Measurements from ENCODE around the gene PTOV1.

PTOV1 gene

GRCh38 chr19:49866933-49867782 lies 16.2 kb downstream of the PTOV1 start, which contains the start of gene PNKP:
Gene PNKP, minus strand, starts transcription at chr19:49867576. Its CDS starts 372 bp downstream, at chr19:49867204.
- Histone ChIP-seq H3K4me3 (ENCODE audit: low read length) (peak within 1 kb of the TSS; percentile 77), H3K79me2 (ENCODE audit: low read length) (peaks cover 26% of the 10 kb centered on the region), H3K27me3 (ENCODE audit: low read depth, low read length) (no peaks in the 10 kb centered on the region), H2AFZ (ENCODE audit: low read depth, low read length) (peak within 1 kb of the TSS; percentile 81; the same call in 1 of the 2 replicates), H3K4me2 (ENCODE audit: low read length) (peak within 1 kb of the TSS; percentile 84), H3K9me3 (ENCODE audit: insufficient read depth, low read length) (no peaks in the 10 kb centered on the region), H3K36me3 (replicated peaks; ENCODE audit: low read depth, low read length) (peaks cover 31% of the 10 kb centered on the region), H3K27ac (ENCODE audit: low read length) (peak within 1 kb of the TSS; percentile 65), H3K9ac (ENCODE audit: low read length) (peak within 1 kb of the TSS; percentile 64), H3K4me1 (ENCODE audit: low read length) (peaks cover 8% of the 10 kb centered on the region), H4K20me1 (ENCODE audit: insufficient read depth, low read length) (no peaks in the 10 kb centered on the region)
- TF ChIP-seq CTCF (IDR thresholded peaks at IDR 0.05; ENCODE audit: low read depth, low read length), result no peak
- no peak for TF ChIP-seq EZH2phosphoT487 (IDR thresholded peaks at IDR 0.05; ENCODE audit: low read depth)

GRCh38 chr19:49869009-49869483 lies 18.1 kb downstream of the PTOV1 start:
- no peaks in the 10 kb centered on the region for H4K20me1 ChIP-seq (ENCODE audit: insufficient read depth, low read length)
- no peak overlapping the region for H2AFZ ChIP-seq (ENCODE audit: low read depth, low read length)
- H3K4me2 ChIP-seq (ENCODE audit: low read length), result peak overlapping the region; percentile 46
- H3K9ac ChIP-seq (ENCODE audit: low read length), result no peak overlapping the region
- no peaks in the 10 kb centered on the region for H3K9me3 ChIP-seq (ENCODE audit: insufficient read depth, low read length)
- TF ChIP-seq CTCF (IDR thresholded peaks at IDR 0.05; ENCODE audit: low read depth, low read length), result no peak
- TF ChIP-seq EZH2phosphoT487 (IDR thresholded peaks at IDR 0.05; ENCODE audit: low read depth), result no peak
- no peaks in the 10 kb centered on the region for H3K27me3 ChIP-seq (ENCODE audit: low read depth, low read length)
- peaks cover 26% of the 10 kb centered on the region for H3K79me2 ChIP-seq (ENCODE audit: low read length)
- peaks cover 8% of the 10 kb centered on the region for H3K4me1 ChIP-seq (ENCODE audit: low read length)
- H3K4me3 ChIP-seq (ENCODE audit: low read length), result peak overlapping the region; percentile 61
- H3K36me3 ChIP-seq (replicated peaks; ENCODE audit: low read depth, low read length), result peaks cover 15% of the 10 kb centered on the region
- no peak overlapping the region for H3K27ac ChIP-seq (ENCODE audit: low read length)

- H3K27me3 ChIP-seq (ENCODE audit: low read depth, low read length), result no peaks in the 10 kb centered on the region
- no peaks in the 10 kb centered on the region for H3K9me3 ChIP-seq (ENCODE audit: insufficient read depth, low read length)
- no peaks in the 10 kb centered on the region for H4K20me1 ChIP-seq (ENCODE audit: insufficient read depth, low read length)
- peaks cover 8% of the 10 kb centered on the region for H3K36me3 ChIP-seq (replicated peaks; ENCODE audit: low read depth, low read length)
- TF ChIP-seq EZH2phosphoT487 (IDR thresholded peaks at IDR 0.05; ENCODE audit: low read depth) (no peak), CTCF (IDR thresholded peaks at IDR 0.05; ENCODE audit: low read depth, low read length) (no peak)
- peaks cover 26% of the 10 kb centered on the region for H3K79me2 ChIP-seq (ENCODE audit: low read length)
- H3K9ac ChIP-seq (ENCODE audit: low read length), result peak overlapping the region; percentile 26; the same call in 1 of the 2 replicates
- H3K4me3 ChIP-seq (ENCODE audit: low read length), result peak overlapping the region; percentile 61
- H3K4me2 ChIP-seq (ENCODE audit: low read length), result peak overlapping the region; percentile 43
- no peak overlapping the region for H3K27ac ChIP-seq (ENCODE audit: low read length)
- H2AFZ ChIP-seq (ENCODE audit: low read depth, low read length), result no peak overlapping the region
- peaks cover 8% of the 10 kb centered on the region for H3K4me1 ChIP-seq (ENCODE audit: low read length)
Measured at GRCh38 chr19:49869484-49870308, 18.7 kb downstream of the PTOV1 start.

Data from OCI-LY3 (cell line).